ENCODE results near the gene DSCAML1.

The DSCAML1 gene

DNA sequence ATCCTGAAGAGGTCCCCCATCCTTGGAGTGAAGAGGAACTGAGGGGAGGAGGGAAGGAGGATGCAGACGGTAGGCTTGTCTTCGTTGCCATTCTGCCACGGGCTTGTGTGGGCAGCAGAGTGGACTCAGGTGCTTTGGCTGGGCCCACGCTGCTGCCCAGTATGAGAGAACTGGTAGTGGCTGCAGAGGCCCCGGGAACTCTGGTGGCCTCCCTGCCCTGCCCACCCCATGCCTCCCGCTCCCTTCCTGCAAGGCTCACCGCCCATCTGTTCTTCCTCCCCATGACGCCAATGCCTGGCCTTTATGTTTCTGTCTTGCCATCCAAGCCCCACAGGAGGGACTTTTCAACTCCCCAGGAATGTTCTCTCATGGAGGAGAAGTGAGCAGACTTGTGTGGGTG, 157.4 kb downstream of the DSCAML1 start:
- no peak for DNase-seq (ENCODE audit: low spot score)

GRCh38 chr11:117638911-117639543, 158.0 kb downstream of the DSCAML1 start:
- no peak for DNase-seq (ENCODE audit: low spot score)

GRCh38 chr11:117634756-117635603, 162.0 kb downstream of the DSCAML1 start:
- DNase-seq (ENCODE audit: low spot score), result no peak

- no peak for DNase-seq (ENCODE audit: low spot score)
These were observed 162.8 kb downstream of the DSCAML1 start for GRCh38 chr11:117633976-117634755.

DNA sequence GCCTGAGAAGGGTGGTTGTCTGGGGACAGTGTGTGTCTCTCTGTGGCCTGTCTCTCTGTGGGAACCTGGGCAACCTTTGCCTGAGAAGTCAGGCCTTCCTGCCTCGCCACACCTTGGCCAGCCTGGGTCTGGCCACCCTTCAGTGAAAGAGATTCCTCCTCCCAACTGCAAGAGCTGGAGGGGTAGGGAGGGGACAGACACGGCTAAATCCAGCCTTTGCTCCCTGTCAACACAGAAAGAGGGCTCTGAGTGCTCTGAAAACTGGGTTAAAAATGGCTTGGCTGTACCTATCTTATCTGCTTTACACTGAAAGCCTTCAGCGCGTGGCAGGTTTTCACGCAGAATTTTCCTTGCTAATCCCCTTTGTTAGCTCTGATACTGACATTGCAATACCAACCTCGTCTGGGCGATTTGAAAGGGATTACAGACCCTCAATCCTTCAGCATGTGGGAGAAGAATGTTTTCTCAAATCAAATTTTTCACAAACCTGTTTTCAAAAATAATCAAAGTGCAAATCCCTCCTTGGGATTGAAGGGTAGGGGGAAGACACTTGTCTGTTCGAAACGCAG, 163.7 kb downstream of the DSCAML1 start:
- no peak for DNase-seq (ENCODE audit: low spot score)

DNA sequence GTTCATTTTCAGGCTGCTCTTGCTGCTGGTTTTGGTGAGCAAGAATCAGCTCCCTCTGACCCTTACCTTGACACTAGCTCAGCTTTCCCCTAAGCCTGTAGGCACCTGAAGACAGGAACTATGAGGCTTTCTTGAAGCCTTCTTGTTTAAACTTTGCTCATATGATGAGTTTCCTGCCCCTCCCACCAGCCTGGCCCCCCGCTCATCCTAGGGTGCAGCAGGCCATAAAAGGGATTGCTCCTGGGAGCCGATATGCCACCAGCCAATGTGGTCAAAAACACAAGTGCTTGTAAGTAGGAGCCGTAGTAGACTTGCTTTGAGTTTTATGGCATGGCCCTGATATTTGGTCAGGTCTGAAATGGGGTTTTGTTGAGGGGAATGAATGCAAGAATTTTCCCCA, 164.7 kb downstream of the DSCAML1 start:
- no peak for DNase-seq (ENCODE audit: low spot score)

DNA sequence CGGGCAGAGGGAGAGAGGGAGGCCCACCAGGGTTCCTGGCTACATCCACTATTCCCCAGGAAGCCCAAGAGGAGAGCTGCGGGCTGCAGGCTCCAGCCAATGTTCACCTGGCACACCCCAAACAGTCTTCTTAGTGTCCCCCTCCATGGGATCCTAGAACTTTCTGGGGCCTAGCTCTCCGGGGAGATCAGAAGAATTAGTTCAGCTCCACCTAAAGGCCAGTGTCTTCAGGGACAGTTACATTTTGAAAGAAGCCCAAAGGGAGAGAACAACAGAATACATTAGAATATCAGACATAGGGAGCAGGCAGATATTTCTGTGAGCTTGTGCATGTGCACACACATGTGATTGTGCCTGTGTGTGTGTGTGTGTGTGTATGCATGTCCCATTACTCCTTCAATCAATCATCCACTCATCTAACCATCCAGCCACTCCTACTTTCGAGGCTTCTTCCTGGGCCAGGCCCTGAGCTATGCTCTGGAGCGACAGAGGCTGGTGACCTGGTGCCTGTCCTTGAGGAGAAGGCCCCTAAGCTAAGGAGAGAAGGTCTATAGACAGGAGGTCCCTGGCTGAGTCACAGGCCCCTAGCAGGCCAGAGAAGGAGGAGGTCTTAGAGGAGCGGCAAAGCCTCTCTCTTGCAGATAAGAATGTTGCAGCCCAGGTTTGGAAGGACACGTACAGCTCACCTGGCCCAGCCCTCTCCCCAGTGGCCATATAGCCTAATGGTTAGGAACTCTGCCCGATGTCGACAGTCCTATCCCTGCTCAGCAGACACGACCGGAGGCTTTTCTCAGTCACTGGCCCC, 165.5 kb downstream of the DSCAML1 start:
- no peak for DNase-seq (ENCODE audit: low spot score)

DNA sequence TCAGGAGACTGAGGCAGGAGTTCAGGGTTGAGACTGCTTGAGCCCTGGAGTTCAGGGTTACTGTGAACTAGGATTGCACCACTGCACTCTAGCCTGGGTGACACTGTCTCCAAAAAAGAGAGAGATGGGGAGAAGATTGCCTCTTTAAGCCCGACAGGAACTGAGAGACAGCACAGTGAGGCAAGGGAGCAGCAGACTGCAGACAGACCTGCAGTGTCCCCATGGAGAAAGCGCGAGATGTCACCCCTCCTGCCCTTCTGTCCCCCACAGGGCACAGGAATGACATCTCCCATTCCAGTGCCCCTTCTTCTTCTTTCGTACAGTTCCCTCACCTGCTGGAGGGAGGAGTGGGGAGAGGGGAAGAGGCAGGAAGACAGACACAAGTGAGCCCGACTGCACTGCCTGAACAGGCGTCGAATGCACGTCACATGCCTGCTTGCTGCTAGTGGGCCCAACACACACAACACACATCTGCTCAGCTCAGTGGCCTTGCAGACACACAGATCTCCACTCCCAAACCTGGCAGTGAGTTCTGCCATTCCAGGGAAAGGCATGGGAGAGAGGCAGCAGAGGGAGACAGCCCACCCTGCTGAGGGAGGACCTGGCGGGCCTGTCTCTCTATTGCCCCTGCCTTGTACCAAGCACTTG, 167.0 kb downstream of the DSCAML1 start:
- DNase-seq (ENCODE audit: low spot score), result no peak

DNA sequence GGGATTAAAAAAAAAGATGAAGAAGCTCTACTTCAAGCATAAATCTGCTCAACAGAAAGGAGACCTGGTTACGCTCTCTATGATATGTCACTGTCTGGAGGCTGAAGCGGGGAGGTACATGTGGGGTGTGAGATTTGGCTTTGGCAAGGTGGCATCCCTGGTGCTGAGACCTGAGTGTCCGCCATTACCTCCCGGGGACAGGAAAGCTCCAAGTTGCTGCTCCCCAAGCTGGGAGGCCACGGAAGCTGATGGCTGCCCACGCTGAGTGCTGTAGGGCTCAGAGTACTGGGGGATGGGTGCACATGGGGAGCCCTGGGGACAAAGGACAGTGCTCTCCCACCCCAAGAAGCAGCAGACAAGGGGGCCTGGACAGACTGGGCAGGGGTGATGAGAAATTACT, 167.9 kb downstream of the DSCAML1 start:
- no peak for DNase-seq (ENCODE audit: low spot score)

DNA sequence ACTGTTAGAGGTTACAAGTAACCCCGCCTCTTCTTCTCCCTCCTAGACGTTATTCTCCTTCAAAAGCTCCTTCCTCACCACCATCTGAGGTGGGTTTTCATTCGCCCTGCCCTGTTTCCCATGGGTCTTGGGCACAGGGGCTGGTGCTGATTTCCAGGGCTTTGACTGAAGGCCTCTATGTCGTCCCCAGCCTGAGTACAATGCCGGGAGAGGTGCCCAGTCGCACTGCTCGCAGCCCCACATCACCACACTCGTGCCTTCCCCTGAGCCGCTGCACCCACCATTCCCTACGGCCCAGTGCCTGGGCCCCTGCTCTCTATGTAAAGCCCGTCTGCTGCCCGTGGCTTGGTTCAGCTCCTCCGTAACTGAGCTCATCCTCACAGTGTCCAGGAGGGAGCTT, 169.8 kb downstream of the DSCAML1 start:
- no peak for DNase-seq (ENCODE audit: low spot score)

DNA sequence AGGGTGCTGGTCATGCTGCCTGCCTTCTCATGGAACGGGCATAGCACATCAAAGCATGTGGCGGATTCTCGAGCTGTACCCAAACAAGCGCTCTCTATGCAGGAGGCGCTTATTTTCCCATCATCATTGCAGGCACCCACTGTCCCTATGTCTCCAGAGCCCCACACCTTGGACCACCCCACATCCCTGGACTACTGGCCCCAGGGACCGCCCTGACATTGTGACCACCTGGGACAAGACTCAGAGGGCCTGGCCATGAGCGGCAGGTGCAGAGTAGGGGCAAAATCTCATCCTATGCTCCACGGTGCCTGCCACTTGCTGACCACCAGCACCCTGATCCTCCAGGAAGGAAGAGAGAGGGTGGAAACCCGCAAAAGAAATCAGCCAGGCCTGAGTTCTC, 170.4 kb downstream of the DSCAML1 start:
- no peak for DNase-seq (ENCODE audit: low spot score)

DNA sequence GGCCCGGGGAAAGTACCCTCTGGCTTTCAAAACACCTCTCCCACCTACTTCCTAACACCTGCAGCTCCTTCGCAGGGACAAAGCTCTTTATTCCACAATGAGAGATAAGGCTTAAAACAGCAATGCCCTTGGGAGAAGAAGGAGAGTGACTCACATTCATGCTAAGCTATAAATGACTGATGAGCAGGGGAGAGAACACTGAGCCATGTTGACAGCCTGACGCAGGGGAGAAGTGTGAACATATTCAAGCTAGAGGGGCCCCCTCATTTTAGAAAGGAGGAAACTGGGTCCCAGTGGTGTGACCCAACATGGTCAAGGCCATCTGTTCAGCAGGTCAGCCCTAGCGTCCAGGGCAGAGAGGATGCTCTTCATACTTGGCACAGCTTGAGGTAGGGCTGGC, 171.8 kb downstream of the DSCAML1 start:
- no peak for DNase-seq (ENCODE audit: low spot score)

DNA sequence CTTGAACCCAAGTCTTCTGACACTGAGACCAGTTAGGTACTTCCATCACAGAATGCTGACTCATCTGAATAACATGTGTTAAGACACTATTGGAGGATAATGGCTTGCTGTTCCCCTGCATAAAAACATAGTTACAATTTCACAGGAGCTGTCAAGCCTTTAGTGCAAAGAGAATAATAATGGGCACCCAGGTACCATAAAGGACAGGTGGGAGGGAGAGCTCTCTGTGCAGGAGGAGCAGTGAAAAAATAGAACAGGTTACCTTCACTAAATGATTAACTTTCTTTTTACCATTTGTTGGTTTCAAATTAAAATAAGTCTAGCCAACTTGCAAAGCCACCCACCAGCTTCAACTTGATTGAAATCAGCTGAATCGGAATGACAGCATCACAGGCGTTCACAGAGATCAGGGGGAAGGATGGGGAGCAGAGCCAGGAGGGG, 173.2 kb downstream of the DSCAML1 start:
- no peak for DNase-seq (ENCODE audit: low spot score)

GRCh38 chr11:117621226-117621625, 175.8 kb downstream of the DSCAML1 start:
- DNase-seq (ENCODE audit: low spot score), result no peak

DNA sequence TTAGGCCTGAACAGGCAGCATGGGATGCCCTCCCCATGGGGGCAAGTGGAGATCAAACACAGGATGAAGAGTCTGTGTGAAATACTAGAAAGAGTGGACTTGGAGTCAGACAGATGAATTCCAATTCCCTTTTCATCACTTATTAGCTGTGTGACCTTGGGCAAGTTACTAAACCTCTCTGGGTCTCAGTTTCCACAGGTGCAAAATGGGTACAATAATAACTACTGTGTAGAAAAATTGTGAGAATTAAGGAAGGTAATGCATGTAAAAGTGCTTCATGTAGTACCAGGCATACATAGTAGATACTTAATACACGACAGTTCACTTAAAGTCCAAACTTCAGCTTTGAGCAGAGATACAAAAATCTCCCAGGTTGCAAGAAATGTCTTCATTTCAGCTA, 176.4 kb downstream of the DSCAML1 start:
- no peak for DNase-seq (ENCODE audit: low spot score)

DNA sequence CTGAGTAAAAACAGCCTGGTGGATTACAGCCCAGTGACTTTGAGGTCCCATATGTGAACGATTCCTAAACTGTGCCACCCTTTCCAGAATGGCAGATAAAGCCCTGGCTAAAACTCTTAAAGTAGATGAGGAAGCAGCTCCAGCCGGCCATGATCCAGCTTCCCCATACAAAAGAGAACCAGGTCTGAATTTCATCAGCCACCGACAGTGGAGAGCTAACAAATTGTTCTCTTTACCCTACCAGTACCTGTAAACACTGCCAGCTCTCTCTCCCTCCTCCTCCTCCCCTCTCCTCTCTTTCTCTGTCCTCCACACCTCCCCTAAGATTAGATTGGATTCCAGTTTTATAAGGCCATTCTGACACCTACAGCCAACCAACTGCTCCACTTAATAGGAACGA, 176.9 kb downstream of the DSCAML1 start:
- DNase-seq (ENCODE audit: low spot score), result no peak

- DNase-seq (ENCODE audit: low spot score), result no peak
These were observed 177.4 kb downstream of the DSCAML1 start for GRCh38 chr11:117619661-117620060.

GRCh38 chr11:117618982-117619355, 178.0 kb downstream of the DSCAML1 start:
- DNase-seq (ENCODE audit: low spot score), result no peak

DNA sequence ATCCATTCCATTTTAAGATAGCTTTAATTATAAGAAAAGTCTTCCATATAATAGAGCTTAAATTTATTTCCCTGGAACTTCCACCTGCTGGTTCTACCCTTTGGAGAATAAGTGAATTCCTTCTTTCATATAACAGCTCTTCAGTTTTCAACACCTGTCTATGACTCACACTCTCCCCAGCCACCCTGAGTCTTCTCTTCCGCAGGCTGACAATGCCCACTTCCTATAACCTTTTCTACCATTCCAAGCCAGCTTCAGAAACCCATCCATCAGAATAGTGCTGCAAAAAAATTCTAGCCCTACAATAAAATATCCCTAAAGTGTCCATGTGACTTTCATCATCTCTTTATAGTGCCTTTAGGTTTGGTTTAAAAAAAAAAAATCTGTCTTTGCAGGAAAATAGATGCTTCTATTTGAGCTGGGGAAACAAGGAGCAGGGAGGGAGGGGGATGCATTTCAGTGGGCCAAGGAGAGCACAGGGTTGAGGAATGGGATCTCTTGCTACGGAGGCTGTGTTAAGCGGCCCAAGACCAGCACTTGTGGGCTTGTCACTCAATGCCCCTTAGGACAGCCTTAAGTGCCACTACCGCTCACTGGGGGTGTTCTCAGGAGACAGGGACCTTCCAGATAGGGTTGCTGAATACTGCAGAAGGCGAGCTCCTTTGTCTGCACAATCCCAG, 178.6 kb downstream of the DSCAML1 start:
- no peak for DNase-seq (ENCODE audit: low spot score)

GRCh38 chr11:117616979-117617378, 180.0 kb downstream of the DSCAML1 start:
- no peak for DNase-seq (ENCODE audit: low spot score)

DNA sequence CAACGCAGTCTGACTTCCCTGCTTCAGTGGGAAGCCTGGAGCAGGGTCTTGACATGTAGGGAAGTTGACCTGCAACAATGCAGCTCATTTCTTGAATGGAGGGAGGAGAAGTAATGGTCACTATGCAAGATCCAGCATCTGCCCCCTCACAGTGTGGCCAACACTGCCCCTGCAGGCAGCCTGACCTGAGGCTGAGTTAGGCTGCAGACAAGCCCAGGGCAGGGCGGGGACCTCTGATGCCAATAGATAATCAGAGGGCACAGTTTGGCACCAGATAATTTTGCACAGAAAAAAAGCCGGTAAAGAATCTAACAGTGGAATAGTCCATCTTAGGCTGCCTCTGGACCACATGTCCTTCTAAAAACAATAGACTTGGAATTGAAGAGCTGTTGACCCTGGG, 182.3 kb downstream of the DSCAML1 start:
- no peak for DNase-seq (ENCODE audit: low spot score)
